Measurements from ENCODE around the gene INTS15.

Gene INTS15

DNA sequence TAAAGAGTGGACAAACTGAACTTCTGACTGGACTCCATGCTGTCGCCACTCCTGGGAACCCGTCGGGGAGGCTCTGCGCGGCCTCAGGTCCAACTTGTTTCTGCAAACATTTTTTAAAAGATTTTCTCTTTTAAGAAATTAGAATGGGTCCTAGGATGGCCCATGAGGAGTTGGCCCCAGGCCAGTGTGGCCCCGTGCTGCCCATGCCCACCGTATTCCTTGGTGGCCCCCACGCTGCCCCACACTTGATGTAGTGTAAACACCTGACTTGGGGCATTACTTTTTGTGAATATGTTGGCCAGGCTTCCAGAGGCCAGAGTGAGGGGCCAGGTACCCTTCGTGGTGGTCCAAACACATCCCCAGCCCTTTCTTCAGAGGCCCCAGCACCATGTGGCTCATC lies 66.6 kb downstream of the INTS15 start:
- no peak for DNase-seq (ENCODE audit: low read depth, low spot score)

All from smooth muscle cell of the brain vasculature (primary cell).